Cardiac fibroblast (primary cell): ENCODE results near the gene JPH2.

Experiments
- DNase-seq, 2 donors: peaks; one replicate each; pipeline versions ENCODE4 v3.0.0 to v3.0.0-alpha.2; 2010; ENCODE audit warnings: low read depth in 2 of 2
- H3K4me3 ChIP-seq, 2 donors: replicated peaks in 1 of 2; 1 replicate in 1 of 2; 2 replicates in 1 of 2; pipeline ENCODE4 v1.5.1; 2011; ENCODE audit warnings: low read depth in 2 of 2, low read length in 2 of 2, mild to moderate bottlenecking in 2 of 2, moderate library complexity in 1 of 2
- CTCF ChIP-seq: IDR thresholded peaks from one replicate; pipeline ENCODE4 v1.5.1; 2011; ENCODE audit warnings: low read depth, mild to moderate bottlenecking, low read length, inconsistent platforms

The JPH2 gene

DNA sequence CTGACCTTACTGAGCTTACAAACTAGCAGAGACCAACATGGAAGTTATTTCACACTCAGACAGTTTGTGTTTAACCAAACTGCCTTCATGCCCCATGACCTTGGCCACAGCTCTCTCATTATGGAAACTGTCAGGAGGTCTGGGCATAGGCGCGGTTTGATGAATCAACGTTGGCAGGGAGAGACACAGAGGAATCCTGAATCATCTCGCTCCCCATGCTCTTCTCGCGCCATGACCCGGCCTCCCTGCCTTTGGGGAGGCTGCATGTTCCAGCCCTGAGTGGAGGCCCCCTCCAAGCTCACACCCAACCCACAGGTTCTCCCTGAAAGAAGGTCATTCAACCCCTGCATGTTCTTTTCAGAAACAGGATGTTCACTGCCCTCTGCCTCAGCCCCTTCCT is 44.2 kb upstream of the JPH2 start:
- no peak overlapping the region for H3K4me3 ChIP-seq
- TF ChIP-seq CTCF: no peak
- no peak for DNase-seq

DNA sequence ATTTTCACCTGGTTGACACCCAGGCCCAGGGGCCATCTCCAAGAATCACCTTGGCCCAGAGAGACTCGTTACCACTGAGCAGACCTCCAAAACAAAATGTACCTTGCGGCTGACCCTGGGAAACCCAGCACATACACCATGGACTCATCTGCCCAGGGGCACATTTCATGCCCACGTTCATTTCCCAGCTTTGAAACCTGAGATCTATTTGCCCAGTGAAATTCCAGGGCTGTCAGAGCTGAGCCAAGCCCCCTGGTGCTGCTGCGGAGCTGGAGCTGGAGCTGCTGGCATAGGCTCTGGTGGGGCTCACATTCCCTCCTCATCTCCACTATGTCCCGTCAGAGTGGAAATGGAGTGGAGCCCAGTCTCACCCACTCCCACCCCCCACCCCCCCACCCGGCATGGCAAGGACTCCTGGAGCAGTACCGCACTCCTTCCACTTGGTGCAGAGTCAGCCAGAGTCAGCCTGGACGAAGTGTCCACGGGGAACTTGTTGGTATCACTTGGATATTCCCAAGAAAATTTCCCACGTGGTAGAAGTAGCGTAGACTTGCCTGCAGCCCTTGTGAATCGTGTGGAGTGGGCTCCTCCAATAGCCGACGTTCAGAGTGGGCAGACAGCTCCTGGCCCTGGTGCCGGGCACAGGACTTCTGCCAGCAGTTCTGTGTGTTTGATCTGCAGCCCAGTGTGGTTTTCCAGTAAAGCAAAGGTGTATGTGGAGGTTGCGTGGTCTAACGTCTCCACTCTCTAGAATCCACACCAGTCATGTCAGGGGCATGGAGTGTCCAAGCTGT is 41.7 kb upstream of the JPH2 start:
- no peak for TF ChIP-seq CTCF
- no peak overlapping the region for H3K4me3 ChIP-seq
- DNase-seq: no peak

GRCh38 chr20:44224637-44225036 is 37.6 kb upstream of the JPH2 start:
- no peak overlapping the region for H3K4me3 ChIP-seq
- TF ChIP-seq CTCF: no peak
- no peak for DNase-seq

DNA sequence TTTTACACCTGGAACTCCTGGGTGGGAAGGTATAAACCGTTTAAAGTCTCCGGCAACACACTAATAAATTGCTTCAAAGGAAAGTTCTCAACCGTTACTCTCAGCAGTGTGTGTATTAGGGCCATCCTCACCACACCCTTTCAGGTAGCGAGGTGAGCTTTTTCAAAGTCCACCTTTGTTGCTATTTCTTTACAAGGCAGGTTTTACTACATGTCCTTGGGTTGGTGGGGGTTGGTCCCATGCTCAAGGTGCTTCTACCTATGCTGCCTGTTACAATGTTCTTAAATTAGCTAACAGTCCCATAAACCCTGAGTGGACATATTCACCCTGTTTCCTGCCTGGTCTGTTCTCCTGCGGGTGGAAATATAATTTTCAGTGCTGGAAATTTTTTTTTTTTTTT is 36.7 kb upstream of the JPH2 start:
- no peak for TF ChIP-seq CTCF
- no peak for DNase-seq
- H3K4me3 ChIP-seq: no peak overlapping the region

GRCh38 chr20:44222633-44223368 is 35.8 kb upstream of the JPH2 start:
- H3K4me3 ChIP-seq: no peak overlapping the region
- no peak for DNase-seq
- no peak for TF ChIP-seq CTCF

DNA sequence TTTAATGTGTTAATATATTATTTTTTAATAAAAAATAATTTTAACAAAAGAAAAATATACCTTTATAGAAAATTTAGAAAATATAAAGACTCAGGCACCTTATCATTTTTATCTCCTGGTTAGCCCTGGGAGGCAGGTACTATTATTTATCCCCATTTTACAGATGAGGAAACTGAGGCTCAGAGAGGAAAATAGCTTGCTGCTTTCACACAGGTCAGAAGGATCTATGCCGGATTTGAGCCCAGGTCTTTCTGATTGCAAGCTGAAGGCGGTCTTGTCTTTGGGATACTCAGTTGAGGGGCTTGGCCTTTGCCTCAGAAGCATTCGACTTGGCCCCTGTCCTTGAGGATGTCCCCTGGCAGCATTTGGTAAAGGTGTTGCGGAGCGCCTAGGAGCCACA is 35.0 kb upstream of the JPH2 start:
- TF ChIP-seq CTCF: no peak
- no peak overlapping the region for H3K4me3 ChIP-seq
- DNase-seq: no peak
